Hindlimb muscle (tissue), 1 donor: ENCODE measurements around the gene SH3BGRL3. TPM values are rescaled to one million over a fixed set of nuclear protein-coding genes. Genes with fewer than 3 reads are reported as not detected.
A peak's percentile ranks its signal among the peaks of the same experiment; 100 is the strongest.
"Not testable (repeated sequence)": the region's sequence is repeated elsewhere in the genome, so short reads cannot be mapped to it uniquely, and the experiment has no call there.

Source experiments
- DNase-seq: peaks from one replicate; pipeline ENCODE4 v3.0.0-alpha.2; 2013
- polyA plus RNA-seq: library from polyadenylated mRNA; unstranded; fragments of 120-200 nt; gene quantifications from one replicate; pipeline ENCODE4 v1.2.1, GENCODE V29; 2013; ENCODE audit not compliant: insufficient read length

SH3BGRL3 gene
- polyA plus RNA-seq, 1 donor, result 57.4 TPM

- no peak for DNase-seq
These were observed 12.1 kb downstream of the SH3BGRL3 start for GRCh38 chr1:26291939-26292338.

- not testable (repeated sequence) for DNase-seq
These were observed 12.8 kb downstream of the SH3BGRL3 start for GRCh38 chr1:26292735-26293134.

GRCh38 chr1:26293911-26294463 is 14.1 kb downstream of the SH3BGRL3 start:
- DNase-seq, result no peak

GRCh38 chr1:26295194-26296138 is 15.6 kb downstream of the SH3BGRL3 start:
- no peak for DNase-seq

GRCh38 chr1:26296340-26297056 is 16.6 kb downstream of the SH3BGRL3 start:
- DNase-seq, result no peak

- DNase-seq, result no peak
These were observed 17.3 kb downstream of the SH3BGRL3 start for GRCh38 chr1:26297057-26297790.

GRCh38 chr1:26297791-26298124 is 17.9 kb downstream of the SH3BGRL3 start:
- no peak for DNase-seq

GRCh38 chr1:26300578-26301275 is 20.8 kb downstream of the SH3BGRL3 start:
- no peak for DNase-seq

- no peak for DNase-seq
These were observed 23.0 kb downstream of the SH3BGRL3 start for GRCh38 chr1:26302733-26303405.

GRCh38 chr1:26305667-26306289 is 25.9 kb downstream of the SH3BGRL3 start:
- no peak for DNase-seq

- DNase-seq, result peak; percentile 82
These were observed 26.7 kb downstream of the SH3BGRL3 start, which contains the start of gene UBXN11 for GRCh38 chr1:26306290-26307229. UBXN11 (minus strand) TSS chr1:26306636; CDS start chr1:26302883, 3,753 bp downstream.

- no peak for DNase-seq
These were observed 27.5 kb downstream of the SH3BGRL3 start for GRCh38 chr1:26307363-26307781.

GRCh38 chr1:26307966-26308899 is 28.3 kb downstream of the SH3BGRL3 start:
- DNase-seq, result not testable (repeated sequence)

GRCh38 chr1:26314501-26314900 is 34.6 kb downstream of the SH3BGRL3 start:
- DNase-seq, result no peak

- DNase-seq, result no peak
These were observed 36.3 kb downstream of the SH3BGRL3 start for GRCh38 chr1:26315874-26316850.

GRCh38 chr1:26317146-26317545 is 37.3 kb downstream of the SH3BGRL3 start:
- DNase-seq, result no peak
